Stomach (tissue), 4 donors: ENCODE measurements around the gene PRDM5.

Experiments
- POLR2A ChIP-seq, 4 donors: fragments of 450-650 bp; IDR thresholded peaks; one replicate each; pipeline ENCODE4 v1.6.1; 2016; ENCODE audit warnings: antibody characterized with exemption in 4 of 4, control low read depth in 2 of 4, mild to moderate bottlenecking in 1 of 4, moderate library complexity in 1 of 4
- POLR2AphosphoS5 ChIP-seq, 3 donors: sonication (generic); formaldehyde crosslinking; IDR thresholded peaks; one replicate each; pipeline ENCODE4 v1.6.1; 2016; ENCODE audit warnings: antibody characterized with exemption in 3 of 3
- TF ChIP-seq, protein P1 (sequence below), 7 experiments: fragments of 450-650 bp in 4 of 7; fragments of 200-600 bp in 3 of 7; sonication (generic) in 3 of 7; IDR thresholded peaks; one replicate each; pipeline ENCODE4 v1.5.1; 2016 to 2019; ENCODE audit warnings: antibody characterized with exemption in 7 of 7, control low read depth in 2 of 7, mild to moderate bottlenecking in 1 of 7

DNA sequence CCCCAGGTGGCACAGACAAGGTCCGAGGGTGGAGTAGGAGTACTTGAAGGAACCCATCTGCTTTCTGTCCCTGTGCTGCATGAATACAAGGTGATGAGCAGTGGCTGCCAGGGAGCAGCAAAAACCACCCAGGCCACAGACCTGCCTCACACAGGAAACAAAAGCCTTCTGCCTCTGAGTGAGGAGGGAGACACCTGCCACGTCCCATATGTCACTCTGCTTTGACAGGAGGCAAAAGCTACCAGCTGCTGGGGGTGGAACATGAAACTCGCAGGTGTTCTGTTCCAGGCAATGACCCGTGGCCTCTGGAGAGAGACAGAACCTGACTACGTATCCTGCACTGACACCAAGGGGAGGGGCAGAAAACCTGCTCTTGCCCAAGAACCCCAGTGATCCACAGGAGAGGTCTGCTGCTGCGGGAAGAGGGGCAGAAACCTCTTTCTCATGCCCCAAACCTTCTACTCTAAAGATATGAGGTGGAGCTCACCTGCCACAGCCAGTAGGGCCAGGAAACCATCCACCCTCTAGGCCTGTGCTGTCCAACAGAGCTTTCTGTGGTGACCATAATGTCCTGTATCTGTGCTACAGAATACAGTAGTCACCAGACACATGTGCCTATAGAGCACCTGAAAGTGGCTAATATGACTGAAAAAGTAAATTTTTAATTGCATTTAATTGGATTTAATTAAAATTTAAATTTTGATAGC, 172.9 kb downstream of the PRDM5 start:
- TF ChIP-seq, protein P1, sequence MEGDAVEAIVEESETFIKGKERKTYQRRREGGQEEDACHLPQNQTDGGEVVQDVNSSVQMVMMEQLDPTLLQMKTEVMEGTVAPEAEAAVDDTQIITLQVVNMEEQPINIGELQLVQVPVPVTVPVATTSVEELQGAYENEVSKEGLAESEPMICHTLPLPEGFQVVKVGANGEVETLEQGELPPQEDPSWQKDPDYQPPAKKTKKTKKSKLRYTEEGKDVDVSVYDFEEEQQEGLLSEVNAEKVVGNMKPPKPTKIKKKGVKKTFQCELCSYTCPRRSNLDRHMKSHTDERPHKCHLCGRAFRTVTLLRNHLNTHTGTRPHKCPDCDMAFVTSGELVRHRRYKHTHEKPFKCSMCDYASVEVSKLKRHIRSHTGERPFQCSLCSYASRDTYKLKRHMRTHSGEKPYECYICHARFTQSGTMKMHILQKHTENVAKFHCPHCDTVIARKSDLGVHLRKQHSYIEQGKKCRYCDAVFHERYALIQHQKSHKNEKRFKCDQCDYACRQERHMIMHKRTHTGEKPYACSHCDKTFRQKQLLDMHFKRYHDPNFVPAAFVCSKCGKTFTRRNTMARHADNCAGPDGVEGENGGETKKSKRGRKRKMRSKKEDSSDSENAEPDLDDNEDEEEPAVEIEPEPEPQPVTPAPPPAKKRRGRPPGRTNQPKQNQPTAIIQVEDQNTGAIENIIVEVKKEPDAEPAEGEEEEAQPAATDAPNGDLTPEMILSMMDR (IDR thresholded peaks at IDR 0.05), result no peak
- TF ChIP-seq POLR2AphosphoS5 (IDR thresholded peaks at IDR 0.05), result no peak
- TF ChIP-seq POLR2A (IDR thresholded peaks at IDR 0.05), result no peak
